DMS79 treated with DMSO at 0.1 percent for 48 hours (cell line): ENCODE measurements around the gene SEC16A.

ENCODE experiments used
- DNase-seq: peaks from one replicate; lab custom pipeline; 2025; lab: John Stamatoyannopoulos, UW

SEC16A gene

DNA sequence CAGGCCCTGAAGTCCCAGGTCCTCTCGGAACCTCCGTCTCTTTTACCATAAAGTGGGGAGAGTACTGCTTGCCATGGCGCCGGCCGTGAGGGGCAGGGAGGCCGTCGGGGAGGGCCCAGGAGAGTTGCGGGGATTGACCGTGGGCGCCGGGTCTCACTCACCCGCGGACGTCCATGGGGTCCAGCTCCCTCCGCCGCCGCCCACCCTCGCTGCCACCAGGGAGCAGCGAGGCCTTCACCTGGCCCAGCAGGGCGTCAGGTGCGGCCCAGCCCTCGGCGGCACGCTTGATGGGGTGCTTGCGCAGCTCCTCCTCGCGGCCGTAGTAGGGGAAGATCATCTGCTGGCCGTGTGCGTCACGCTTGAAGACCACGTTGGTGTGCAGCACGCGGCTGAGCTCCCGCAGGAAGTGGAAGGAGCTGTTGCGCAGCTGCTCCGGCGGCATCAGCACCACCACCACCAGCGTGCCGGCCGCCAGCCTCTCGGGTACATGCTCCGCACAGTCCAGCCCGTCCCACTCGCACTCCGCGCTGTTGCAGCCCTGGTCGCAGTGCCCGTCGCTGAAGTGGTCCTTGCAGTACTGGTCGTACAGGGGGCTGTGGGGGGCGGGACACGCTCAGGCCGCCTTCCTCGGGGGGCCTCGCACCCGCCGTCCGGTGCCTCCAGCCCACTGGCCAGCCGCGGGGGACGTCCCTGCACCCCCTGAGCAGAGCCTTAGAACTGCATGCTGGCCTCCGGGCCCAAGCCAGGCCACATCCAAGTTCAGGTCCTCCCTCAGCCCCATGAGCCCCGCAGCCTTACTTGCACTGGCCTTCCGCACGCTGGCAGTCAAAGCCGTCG, 21.9 kb upstream of the SEC16A start:
- no peak for DNase-seq

DNA sequence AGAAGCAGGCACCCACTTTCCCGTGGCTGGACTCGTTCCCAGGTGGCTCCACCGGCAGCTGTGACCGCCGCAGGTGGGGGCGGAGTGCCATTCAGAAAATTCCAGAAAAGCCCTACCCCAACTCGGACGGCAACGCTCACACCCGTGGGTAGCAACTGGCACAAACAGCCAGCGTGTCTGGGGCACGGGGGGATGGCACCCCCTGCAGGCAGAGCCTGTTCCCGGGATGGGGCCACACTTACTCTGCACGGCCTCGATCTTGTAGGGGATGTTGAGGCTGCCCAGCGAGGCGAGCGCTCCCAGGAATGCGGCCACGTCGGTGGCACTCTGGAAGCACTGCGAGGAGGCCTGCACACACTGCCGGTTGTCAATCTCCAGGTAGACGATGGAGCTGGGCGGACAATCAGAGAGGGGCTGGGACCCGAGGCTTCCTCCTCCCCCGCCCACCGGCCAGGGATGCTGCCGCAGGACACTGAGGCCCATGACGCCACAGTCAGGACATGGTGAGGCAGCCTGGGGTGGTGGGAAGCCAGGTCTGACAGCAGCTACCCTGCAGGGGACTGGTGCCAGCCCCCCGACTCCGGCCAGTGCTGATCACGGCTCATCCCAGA, 20.2 kb upstream of the SEC16A start:
- DNase-seq: no peak

DNA sequence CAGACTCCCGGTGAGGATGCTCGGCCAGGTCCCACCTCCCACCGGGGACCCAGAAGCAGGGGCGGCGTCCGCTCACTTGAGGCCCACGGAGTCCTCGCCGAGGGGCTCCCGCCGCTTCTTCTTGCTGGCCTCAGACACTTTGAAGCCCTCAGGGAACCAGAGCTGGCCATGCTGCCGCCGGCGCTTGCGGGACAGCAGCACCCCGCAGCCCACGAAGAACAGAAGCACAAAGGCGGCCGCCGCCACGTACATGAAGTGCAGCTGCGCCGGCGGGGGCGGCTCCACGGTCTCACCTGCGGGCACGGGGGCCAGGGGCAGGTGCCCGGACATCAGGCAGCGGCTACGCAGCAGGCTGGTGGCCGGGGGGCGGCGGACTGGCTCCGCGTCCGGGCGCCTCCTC, 19.4 kb upstream of the SEC16A start:
- DNase-seq: no peak

DNA sequence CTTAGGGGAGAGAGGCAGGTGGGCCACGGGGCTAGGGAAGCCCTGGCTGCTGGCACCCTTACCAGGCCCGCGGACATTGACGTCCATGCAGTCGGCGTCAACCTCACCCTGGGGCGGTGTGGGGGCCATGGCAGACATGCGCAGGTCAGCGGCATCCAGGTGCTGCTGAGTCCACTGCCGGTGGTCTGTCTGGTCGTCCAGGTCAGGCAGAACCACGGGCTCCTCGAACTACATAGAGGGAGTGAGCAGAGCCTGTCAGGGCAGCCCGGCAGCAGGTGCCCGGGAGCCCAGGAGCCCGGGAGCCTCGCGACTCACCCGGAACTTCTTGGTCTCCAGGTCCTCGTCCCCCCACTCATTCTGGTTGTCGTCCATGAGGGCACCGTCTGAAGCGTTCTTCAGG, 18.8 kb upstream of the SEC16A start:
- no peak for DNase-seq

DNA sequence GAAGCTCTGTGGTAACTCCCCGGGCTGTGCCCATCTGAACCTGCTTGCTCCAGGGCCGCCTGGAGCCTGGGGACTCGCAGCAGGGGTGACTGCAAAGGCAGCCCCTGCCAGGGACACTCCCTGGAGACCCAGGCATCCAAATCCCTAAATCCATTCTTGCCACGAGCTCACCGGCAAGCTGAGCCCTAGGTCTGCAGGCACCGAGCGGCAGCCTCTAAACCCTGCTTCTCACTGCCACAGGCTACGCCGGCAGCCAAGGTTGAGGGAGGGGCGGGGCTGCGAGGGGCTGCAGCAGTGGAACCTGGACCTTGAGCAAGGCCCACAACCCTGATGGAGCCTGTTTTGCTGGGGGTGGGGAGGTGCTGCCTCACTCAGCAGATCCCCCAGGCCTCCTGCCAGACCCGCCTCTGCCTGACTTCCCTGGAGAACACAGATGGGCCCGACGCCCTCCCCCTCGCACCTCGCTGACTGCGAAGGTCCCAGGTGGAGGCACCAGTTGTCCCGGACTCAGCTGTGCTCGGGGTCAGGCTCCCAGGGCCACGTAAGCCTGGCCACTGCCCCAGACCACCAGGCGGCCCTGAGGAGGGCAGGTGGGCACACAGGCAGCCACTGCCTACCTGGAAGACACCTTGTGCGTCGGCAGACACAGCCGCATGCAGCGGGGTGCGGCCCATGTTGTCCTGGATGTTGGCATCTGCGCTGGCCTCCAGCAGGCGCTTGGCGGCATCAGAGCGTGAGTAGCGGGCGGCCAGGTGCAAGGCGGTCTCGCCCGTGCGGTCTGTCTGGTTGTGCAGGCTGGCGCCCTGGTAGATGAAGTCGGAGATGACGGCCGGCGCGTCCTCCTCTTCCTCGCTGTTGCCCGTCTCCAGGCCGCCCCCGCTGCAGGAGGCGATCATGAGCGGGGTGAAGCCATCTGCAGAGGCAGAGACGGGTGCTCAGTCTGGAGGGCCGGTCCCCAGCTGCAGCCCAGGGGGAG, 17.4 kb upstream of the SEC16A start:
- DNase-seq: no peak

DNA sequence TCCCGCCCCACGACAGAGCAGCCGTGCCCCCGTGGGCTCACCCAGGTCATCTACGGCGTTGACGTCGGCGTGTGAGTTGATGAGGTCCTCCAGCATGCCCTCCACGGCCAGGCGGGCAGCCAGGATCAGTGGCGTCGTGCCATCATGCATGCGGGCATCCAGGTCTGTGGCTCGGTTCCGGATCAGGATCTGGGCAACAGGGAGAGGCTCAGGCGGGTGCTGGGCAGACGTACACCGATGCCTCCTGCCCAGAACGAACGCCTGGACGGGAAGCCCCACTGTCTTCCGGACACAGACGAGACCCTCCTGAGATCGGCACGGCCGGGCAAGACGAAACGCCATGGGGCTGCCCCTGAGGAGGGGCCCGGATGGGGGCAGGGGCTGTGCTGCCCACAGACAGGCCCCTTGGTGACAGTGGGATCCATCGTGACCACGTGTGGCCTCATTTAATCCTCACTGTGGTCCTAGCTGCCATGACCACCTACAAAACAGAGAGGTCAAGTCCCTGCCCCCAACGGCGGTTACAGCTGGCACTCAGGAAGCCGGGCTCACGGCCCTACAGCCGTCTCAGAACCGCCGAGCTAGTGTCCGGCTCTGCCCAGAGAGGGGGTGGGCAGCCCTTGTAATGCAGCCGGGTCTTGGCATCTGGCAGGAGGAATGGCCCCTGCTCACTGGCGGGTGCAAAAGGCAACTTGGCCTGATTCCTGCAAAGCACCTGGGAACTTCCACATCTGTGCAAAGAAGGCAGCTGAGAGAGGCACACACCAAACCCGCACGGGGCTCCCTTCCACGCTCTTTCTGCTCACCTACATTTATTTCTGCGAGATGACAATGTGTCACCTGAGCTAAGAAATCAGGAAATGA, 16.5 kb upstream of the SEC16A start:
- DNase-seq: no peak

DNA sequence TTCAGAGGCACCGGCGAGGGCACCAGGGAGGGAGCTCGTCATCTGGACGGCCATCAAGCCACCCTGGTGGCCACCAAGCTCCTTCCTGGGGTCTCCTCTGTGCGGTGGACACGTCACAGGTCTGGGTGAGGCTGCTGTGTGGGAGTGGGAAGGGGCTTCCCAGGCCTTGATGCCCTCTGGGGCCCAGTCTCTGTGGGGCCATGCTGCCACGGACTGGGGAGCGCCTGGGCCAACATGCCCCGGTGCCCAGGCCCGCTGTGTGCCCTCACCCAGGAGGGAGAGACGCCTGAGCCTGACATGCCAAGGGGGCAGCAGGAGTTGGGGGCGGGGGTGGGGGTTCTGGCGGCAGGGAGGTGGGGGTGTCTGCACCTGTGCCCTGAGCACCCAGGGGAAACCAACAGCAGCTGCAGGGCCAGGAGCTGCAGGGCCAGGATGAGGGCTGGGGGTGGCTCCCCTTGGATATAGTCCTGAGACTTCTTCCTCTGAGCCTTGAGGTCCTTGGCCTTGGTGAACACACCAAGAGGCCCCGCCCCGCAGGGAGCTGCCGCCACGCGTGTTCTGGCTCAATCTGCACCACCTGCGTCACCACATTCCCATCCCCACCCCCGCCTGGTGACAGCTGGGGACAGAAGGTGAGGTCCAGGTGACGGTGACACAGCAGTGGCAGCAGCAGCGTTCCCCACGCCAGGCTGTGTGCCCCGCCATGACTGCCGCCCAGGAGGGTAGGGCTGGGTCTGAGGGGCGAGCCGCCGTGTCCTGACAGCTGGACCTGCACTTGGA, 15.3 kb upstream of the SEC16A start:
- no peak for DNase-seq

DNA sequence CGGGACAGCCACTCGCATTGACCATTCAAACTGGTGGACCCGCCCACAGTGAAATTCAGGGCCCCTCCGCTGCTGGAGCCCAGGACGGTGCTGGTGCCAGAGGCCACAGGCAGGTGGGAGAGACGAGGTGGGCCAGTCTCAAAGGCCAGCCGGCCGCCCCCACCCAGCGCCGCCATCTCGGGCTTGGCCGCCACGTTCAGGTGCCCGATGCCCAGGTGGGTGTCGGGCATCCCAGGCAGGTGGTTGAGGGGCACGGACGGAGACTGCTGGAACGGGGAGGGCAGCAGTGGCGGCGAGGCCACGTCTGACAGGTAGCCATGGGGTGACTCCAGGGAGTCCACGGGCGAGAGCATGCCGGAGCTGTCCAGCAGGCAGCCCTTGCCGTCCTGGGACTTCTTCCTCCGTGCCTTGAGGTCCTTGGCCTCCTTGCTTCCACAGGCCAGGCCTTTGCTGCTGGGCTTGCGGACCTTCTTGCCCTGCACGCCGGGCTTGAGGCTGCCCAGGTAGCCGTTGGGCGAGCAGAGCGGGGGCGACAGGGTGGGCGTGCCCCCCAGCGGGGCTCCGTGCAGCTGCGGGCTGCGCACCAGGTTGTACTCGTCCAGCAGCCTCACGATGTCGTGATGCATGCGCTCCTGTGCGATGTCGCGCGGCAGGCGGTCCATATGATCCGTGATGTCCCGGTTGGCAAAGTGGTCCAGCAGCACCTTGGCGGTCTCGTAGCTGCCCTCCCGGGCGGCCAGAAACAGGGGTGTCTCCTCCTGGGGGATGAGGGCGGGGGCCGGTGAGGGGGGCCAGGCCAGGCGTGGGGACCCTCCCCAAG, 14.2 kb upstream of the SEC16A start:
- no peak for DNase-seq

DNA sequence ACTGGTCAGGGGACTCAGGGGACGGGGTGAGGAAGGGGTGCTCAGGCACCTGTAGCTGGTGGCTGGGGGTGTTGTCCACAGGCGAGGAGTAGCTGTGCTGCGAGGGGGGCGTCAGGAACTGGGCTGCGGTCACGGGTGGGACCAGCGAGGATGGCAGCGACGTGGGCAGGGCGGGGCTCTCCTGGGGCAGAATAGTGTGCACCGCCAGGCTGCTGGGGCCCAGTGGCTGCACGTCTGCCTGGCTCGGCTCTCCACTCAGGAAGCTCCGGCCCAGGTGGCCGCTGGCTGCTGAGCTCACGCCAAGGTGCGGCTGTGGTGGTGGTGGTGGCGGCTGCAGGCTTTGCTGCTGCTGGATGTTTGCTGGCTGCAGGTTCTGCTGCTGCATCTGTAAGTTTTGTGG, 13.3 kb upstream of the SEC16A start:
- no peak for DNase-seq

DNA sequence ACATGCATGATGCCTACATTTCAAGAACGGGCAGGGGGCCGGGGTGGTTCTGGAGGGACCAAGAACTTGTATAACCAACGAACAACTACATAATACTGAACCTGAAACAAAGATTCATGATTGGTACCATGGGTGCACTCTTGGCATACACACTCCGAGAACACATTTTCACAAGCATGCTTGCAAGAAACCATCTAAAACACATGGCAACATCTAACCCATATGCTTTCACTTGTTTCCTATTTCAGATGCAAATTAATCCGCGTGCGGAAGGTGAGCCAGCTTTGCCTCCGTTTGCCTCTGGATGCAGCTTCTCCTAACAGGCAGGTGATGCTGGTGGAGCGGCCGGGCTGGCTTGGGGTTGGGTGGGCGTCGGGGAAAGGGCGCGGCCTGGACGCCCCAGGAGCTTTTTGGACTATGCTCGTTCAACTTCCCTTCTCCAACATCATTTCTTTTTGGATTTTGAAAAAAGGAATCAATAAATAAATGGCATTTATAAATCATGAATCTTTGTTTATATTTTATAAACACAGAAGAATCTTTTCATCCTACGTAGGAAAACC, 12.5 kb upstream of the SEC16A start:
- no peak for DNase-seq

DNA sequence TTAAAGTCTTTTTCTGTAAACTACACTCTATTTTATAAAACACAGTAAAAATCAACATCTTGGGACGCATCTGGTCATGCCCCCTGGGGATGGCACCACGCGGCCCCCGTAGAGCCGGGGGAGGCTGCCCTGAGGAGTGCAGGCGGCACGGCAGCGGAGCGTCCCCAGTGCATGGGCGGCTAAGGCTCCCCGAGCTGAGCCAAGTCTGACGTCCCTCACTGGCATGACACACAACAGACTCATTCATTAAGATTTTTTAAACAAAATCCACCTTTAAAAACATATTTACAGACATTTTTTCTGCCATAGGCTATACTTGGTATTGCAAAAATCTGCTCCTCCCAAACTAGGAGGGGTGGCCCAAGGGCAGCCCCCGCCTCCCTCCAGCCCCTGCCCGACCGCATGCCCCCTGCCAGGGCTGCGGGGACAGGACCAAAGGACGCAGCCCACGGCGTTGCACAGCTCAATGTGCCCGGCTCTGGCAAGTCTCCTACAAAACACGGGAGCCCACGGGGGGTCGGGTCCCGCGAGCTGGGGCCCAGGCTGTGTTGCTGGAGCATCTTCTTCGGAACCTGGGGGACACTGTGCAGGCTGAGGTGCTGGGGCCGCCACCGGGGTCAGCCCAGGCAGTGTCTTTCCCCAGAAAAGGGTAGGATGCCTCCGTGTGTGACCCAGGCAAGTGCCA, 11.8 kb upstream of the SEC16A start:
- no peak for DNase-seq

DNA sequence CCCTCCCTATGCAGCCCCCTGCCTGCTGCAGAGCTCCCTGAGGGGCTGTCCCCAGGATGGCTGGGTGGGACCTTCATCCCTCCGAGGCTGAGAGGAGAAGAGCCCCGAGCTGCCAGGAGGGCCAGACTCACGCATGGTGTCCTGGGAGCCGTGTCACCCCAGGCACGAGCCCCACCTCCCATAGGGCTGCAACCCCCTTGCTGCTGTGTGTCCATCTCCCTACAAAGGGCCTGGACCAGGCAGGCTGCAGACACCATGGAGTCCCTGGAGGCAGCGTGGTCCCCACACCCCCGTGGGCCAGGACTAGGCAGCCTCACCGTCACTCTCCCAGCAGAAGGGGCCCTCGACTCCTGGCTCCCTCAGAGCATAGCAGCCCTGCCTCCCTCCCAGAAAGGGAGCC, 11.2 kb upstream of the SEC16A start:
- no peak for DNase-seq

DNA sequence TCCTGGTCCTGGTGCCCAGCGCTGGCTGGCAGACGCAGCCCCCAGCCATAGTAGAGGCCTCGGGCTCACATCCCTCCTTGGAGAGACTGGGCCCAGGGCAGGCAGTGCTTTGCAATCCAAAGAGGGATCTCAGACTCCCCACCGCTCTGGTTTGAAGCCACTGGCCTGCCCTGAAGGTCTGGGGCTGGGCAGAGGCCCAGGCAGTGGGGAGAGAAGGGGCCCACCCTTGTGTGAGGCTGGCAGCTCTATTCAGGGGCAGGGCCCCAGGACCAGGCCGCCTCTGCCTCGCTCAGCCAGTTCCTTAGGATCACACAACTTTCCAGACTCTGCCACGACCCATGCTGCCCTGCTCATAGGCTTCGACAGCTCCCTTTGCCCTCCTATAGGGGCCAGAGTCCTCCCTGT, 10.7 kb upstream of the SEC16A start:
- no peak for DNase-seq

DNA sequence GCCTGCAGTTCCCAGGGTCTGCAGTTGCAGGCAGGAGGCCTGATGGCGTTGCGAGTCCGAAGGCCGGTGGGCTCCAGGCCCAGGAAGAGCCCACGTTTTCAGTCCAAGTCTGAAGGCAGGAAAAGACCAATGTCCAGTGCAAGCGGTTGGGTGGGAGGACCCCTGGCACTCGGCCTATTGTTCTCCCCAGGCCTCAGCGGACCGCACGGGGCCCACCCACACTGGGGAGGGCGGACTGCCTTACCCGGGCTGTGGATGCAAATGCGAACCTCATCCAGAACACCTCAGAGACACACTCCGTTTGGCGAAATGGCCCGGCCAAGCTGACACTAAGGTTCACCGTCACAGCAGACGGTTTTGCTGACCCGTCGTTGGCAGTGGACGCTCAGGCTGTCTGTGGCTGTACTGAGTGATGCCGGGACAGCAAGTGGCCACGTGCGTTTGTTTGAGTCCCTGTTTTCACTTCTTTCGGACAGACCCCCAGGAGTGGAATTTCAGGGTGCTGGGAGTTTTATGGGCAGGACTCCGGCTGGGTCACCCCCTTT, 10.2 kb upstream of the SEC16A start:
- DNase-seq: no peak

DNA sequence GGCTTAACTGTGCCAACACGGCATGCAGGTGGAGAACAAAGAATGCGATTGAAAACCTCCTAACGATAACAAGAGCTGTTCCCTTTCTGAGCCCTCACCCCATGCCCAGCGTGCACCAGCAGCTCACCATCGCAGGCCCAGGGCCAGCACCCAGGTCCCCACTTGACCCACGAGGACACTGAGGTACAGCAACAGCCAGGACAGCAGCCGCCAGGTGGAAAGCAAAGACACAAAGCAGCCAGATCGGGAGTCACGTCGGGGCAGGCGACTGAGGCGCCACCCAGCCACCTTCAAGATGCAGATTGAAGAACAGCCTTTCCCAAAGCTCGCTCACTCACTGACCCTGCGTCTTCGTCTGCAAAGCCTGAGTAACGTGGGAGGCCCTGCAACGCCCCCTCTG, 6.9 kb upstream of the SEC16A start:
- DNase-seq: no peak

DNA sequence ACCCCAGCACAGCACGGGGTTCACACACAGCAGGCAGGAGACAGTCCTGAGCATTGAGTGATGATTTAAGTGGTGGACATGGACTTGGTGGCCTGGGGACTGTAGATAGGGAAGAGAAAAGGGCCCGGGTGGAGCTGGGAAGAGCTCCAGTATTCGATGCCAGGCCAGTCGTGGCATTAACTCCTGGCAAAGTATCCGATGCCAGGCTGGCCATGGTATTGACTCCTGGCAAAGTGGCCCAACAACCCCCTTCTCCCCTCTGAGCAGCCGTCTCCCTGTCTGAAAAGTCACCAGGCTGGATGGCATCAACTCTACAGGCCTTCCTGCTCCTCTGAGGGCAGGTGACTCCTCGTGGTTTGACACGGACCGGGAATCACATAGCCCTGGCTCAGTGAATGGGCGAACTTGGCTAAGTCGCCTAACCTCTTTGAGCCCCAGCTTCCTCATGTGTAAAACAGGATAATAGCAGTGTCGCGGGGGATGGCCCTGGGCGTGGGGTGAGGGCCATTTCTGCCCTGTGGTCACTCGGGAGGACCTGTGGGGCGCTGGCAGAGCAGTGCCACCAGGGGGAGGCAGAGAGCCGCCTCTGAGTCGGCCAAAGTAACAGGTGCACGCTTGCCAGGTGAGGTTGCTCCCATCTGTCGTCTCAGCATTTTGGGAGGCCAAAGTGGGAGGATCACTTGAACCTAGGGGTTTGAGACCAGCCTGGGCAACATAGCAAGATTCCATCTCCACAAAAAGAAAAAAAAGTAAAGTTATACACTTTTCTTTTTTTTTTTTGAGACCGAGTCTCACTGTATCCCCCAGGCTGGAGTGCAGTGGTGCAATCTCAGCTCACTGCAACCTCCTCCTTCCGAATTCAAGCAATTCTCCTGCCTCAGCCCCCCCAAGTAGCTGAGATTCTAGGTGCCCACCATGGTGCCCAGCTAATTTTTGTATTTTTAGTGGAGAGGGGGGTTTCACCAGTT, 5.7 kb upstream of the SEC16A start:
- DNase-seq: peak; percentile 52

DNA sequence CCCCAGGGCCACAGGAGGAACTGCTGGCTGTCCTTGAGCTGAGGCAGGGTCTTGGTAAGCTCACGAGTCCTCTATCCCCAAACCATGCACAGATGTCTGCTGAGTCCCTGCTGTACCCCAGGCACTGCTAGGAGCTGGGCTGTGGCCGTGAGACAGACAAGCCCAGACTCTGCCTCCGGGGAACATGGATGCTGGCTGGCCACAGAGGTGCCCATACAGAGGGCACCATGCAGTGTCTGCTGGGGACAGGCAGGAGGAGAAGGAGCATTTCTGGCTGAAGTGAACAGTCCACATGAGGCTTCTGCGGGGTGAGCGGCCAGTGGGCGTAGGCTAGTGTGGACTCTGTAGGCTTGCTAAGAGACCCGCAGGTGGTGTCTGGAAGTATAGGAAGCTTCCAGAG, 4.8 kb upstream of the SEC16A start:
- no peak for DNase-seq
